ENCODE results near the gene SECTM1.

SECTM1 gene

GRCh38 chr17:82328994-82329507 lies 4.5 kb downstream of the SECTM1 start:
- Histone ChIP-seq H3K4me3 (ENCODE audit: low read depth in 1 of 2, low read length in 2 of 2) (no peak overlapping the region), H3K36me3 (ENCODE audit: control insufficient read depth in 1 of 2, insufficient read depth in 2 of 2, low read length in 2 of 2) (peaks cover 0 to 6% of the 10 kb centered on the region in 2 donors), H3K4me1 (ENCODE audit: control insufficient read depth in 1 of 2, insufficient read depth in 2 of 2, low read length in 2 of 2) (peaks cover 0 to 24% of the 10 kb centered on the region in 2 donors), H3K27ac (ENCODE audit: low read length) (no peak overlapping the region), H3K9me3 (ENCODE audit: control insufficient read depth in 1 of 2, low read length in 2 of 2) (no peaks in the 10 kb centered on the region), H3K27me3 (ENCODE audit: low read depth, low read length) (no peaks in the 10 kb centered on the region)

- Histone ChIP-seq H3K4me3 (ENCODE audit: low read depth in 1 of 2, low read length in 2 of 2) (no peak overlapping the region), H3K27ac (ENCODE audit: low read length) (no peak overlapping the region), H3K9me3 (ENCODE audit: control insufficient read depth in 1 of 2, low read length in 2 of 2) (no peaks in the 10 kb centered on the region), H3K27me3 (ENCODE audit: low read depth, low read length) (no peaks in the 10 kb centered on the region), H3K4me1 (ENCODE audit: control insufficient read depth in 1 of 2, insufficient read depth in 2 of 2, low read length in 2 of 2) (peaks cover 0 to 24% of the 10 kb centered on the region in 2 donors), H3K36me3 (ENCODE audit: control insufficient read depth in 1 of 2, insufficient read depth in 2 of 2, low read length in 2 of 2) (peaks cover 0 to 6% of the 10 kb centered on the region in 2 donors)
Observed at GRCh38 chr17:82328141-82328993, 5.2 kb downstream of the SECTM1 start.

- Histone ChIP-seq H3K4me3 (ENCODE audit: low read depth in 1 of 2, low read length in 2 of 2) (no peak overlapping the region), H3K4me1 (ENCODE audit: control insufficient read depth in 1 of 2, insufficient read depth in 2 of 2, low read length in 2 of 2) (peaks cover 0 to 19% of the 10 kb centered on the region in 2 donors), H3K27me3 (ENCODE audit: low read depth, low read length) (no peaks in the 10 kb centered on the region), H3K9me3 (ENCODE audit: control insufficient read depth in 1 of 2, low read length in 2 of 2) (no peaks in the 10 kb centered on the region), H3K27ac (ENCODE audit: low read length) (no peak overlapping the region), H3K36me3 (ENCODE audit: control insufficient read depth in 1 of 2, insufficient read depth in 2 of 2, low read length in 2 of 2) (peaks cover 0 to 6% of the 10 kb centered on the region in 2 donors)
Observed at GRCh38 chr17:82327757-82328140, 5.8 kb downstream of the SECTM1 start.

GRCh38 chr17:82327289-82327688 lies 6.3 kb downstream of the SECTM1 start:
- no peak overlapping the region for H3K4me3 ChIP-seq (ENCODE audit: low read depth in 1 of 2, low read length in 2 of 2)

GRCh38 chr17:82325286-82326180 lies 8.0 kb downstream of the SECTM1 start:
- no peak overlapping the region for H3K27ac ChIP-seq (ENCODE audit: low read length)
- H3K4me3 ChIP-seq (ENCODE audit: low read depth in 1 of 2, low read length in 2 of 2), result no peak overlapping the region
- H3K36me3 ChIP-seq (ENCODE audit: control insufficient read depth in 1 of 2, insufficient read depth in 2 of 2, low read length in 2 of 2), result peaks cover 0 to 6% of the 10 kb centered on the region in 2 donors
- H3K4me1 ChIP-seq (ENCODE audit: control insufficient read depth in 1 of 2, insufficient read depth in 2 of 2, low read length in 2 of 2), result peaks cover 0 to 18% of the 10 kb centered on the region in 2 donors
- no peaks in the 10 kb centered on the region for H3K27me3 ChIP-seq (ENCODE audit: low read depth, low read length)
- H3K9me3 ChIP-seq (ENCODE audit: control insufficient read depth in 1 of 2, low read length in 2 of 2), result no peaks in the 10 kb centered on the region

More at GRCh38 chr17:82327289-82327688, 6.3 kb downstream of the SECTM1 start:
- Histone ChIP-seq H3K4me1 (ENCODE audit: control insufficient read depth in 1 of 2, insufficient read depth in 2 of 2, low read length in 2 of 2) (peaks cover 0 to 14% of the 10 kb centered on the region in 2 donors), H3K36me3 (ENCODE audit: control insufficient read depth in 1 of 2, insufficient read depth in 2 of 2, low read length in 2 of 2) (peaks cover 0 to 6% of the 10 kb centered on the region in 2 donors), H3K9me3 (ENCODE audit: control insufficient read depth in 1 of 2, low read length in 2 of 2) (no peaks in the 10 kb centered on the region), H3K27ac (ENCODE audit: low read length) (no peak overlapping the region), H3K27me3 (ENCODE audit: low read depth, low read length) (no peaks in the 10 kb centered on the region)

- Histone ChIP-seq H3K4me3 (ENCODE audit: low read depth in 1 of 2, low read length in 2 of 2) (no peak overlapping the region), H3K4me1 (ENCODE audit: control insufficient read depth in 1 of 2, insufficient read depth in 2 of 2, low read length in 2 of 2) (peaks cover 0 to 10% of the 10 kb centered on the region in 2 donors), H3K27ac (ENCODE audit: low read length) (no peak overlapping the region), H3K9me3 (ENCODE audit: control insufficient read depth in 1 of 2, low read length in 2 of 2) (no peaks in the 10 kb centered on the region), H3K27me3 (ENCODE audit: low read depth, low read length) (no peaks in the 10 kb centered on the region), H3K36me3 (ENCODE audit: control insufficient read depth in 1 of 2, insufficient read depth in 2 of 2, low read length in 2 of 2) (peaks cover 0 to 6% of the 10 kb centered on the region in 2 donors)
Observed at GRCh38 chr17:82324566-82325285, 8.8 kb downstream of the SECTM1 start.

- H3K36me3 ChIP-seq (ENCODE audit: control insufficient read depth in 1 of 2, insufficient read depth in 2 of 2, low read length in 2 of 2), result peaks cover 0 to 6% of the 10 kb centered on the region in 2 donors
- H3K9me3 ChIP-seq (ENCODE audit: control insufficient read depth in 1 of 2, low read length in 2 of 2), result no peaks in the 10 kb centered on the region
- H3K4me3 ChIP-seq (ENCODE audit: low read depth in 1 of 2, low read length in 2 of 2), result no peak overlapping the region
- no peak overlapping the region for H3K27ac ChIP-seq (ENCODE audit: low read length)
- H3K27me3 ChIP-seq (ENCODE audit: low read depth, low read length), result no peaks in the 10 kb centered on the region
- peaks cover 0 to 9% of the 10 kb centered on the region in 2 donors for H3K4me1 ChIP-seq (ENCODE audit: control insufficient read depth in 1 of 2, insufficient read depth in 2 of 2, low read length in 2 of 2)
Observed at GRCh38 chr17:82323514-82324234, 9.9 kb downstream of the SECTM1 start.

GRCh38 chr17:82322526-82323453 lies 10.8 kb downstream of the SECTM1 start:
- no peaks in the 10 kb centered on the region for H3K27me3 ChIP-seq (ENCODE audit: low read depth, low read length)
- H3K9me3 ChIP-seq (ENCODE audit: control insufficient read depth in 1 of 2, low read length in 2 of 2), result no peaks in the 10 kb centered on the region
- H3K27ac ChIP-seq (ENCODE audit: low read length), result no peak overlapping the region
- no peak overlapping the region for H3K4me3 ChIP-seq (ENCODE audit: low read depth in 1 of 2, low read length in 2 of 2)
- peaks cover 0 to 6% of the 10 kb centered on the region in 2 donors for H3K36me3 ChIP-seq (ENCODE audit: control insufficient read depth in 1 of 2, insufficient read depth in 2 of 2, low read length in 2 of 2)
- H3K4me1 ChIP-seq (ENCODE audit: control insufficient read depth in 1 of 2, insufficient read depth in 2 of 2, low read length in 2 of 2), result peaks cover 0 to 9% of the 10 kb centered on the region in 2 donors

GRCh38 chr17:82321947-82322466 lies 11.6 kb downstream of the SECTM1 start:
- no peaks in the 10 kb centered on the region for H3K9me3 ChIP-seq (ENCODE audit: control insufficient read depth in 1 of 2, low read length in 2 of 2)
- peaks cover 0 to 6% of the 10 kb centered on the region in 2 donors for H3K36me3 ChIP-seq (ENCODE audit: control insufficient read depth in 1 of 2, insufficient read depth in 2 of 2, low read length in 2 of 2)
- no peak overlapping the region for H3K27ac ChIP-seq (ENCODE audit: low read length)
- no peaks in the 10 kb centered on the region for H3K27me3 ChIP-seq (ENCODE audit: low read depth, low read length)
- no peak overlapping the region for H3K4me3 ChIP-seq (ENCODE audit: low read depth in 1 of 2, low read length in 2 of 2)
- peaks cover 0 to 9% of the 10 kb centered on the region in 2 donors for H3K4me1 ChIP-seq (ENCODE audit: control insufficient read depth in 1 of 2, insufficient read depth in 2 of 2, low read length in 2 of 2)
